CD14-positive monocyte (primary cell): ENCODE results near the gene SGK2. TPM values are rescaled to one million over a fixed set of nuclear protein-coding genes. Genes with fewer than 3 reads are reported as not detected.
"Not testable (repeated sequence)": the region's sequence is repeated elsewhere in the genome, so short reads cannot be mapped to it uniquely, and the experiment has no call there.

Source experiments
- DNase-seq, 3 donors: peaks; one replicate each; pipeline ENCODE4 v3.0.0-alpha.2; 2011 to 2022
- H2AFZ ChIP-seq: 2 replicates; pipeline ENCODE4 v1.6.0; 2012; ENCODE audit warnings: mild to moderate bottlenecking, low read depth, low read length, inconsistent platforms; ENCODE audit not compliant: insufficient read depth, poor library complexity, severe bottlenecking
- H3K27ac ChIP-seq, 2 donors: 1 replicate in 1 of 2; 2 replicates in 1 of 2; pipeline ENCODE4 v1.5.1; 2012 to 2013; ENCODE audit warnings: low read length in 2 of 2, control low read depth in 1 of 2, inconsistent platforms in 1 of 2, low read depth in 1 of 2, mild to moderate bottlenecking in 1 of 2
- H3K27me3 ChIP-seq, 2 donors: one replicate each; pipeline versions ENCODE4 v1.6.0 to v1.6.1; 2011 to 2013; ENCODE audit warnings: low read length in 2 of 2; ENCODE audit not compliant: control insufficient read depth in 2 of 2, insufficient read depth in 2 of 2
- H3K36me3 ChIP-seq, 2 donors: replicated peaks in 1 of 2; 1 replicate in 1 of 2; 2 replicates in 1 of 2; pipeline versions ENCODE4 v1.5.1 to v1.6.1; 2012 to 2013; ENCODE audit warnings: low read length in 2 of 2, control low read depth in 1 of 2, inconsistent platforms in 1 of 2, mild to moderate bottlenecking in 1 of 2; ENCODE audit not compliant: insufficient read depth in 2 of 2, control insufficient read depth in 1 of 2
- H3K4me1 ChIP-seq, 2 donors: 1 replicate in 1 of 2; 2 replicates in 1 of 2; pipeline versions ENCODE4 v1.5.1 to v1.6.1; 2012 to 2013; ENCODE audit warnings: low read length in 2 of 2, control low read depth in 1 of 2, inconsistent platforms in 1 of 2, mild to moderate bottlenecking in 1 of 2, moderate library complexity in 1 of 2; ENCODE audit not compliant: insufficient read depth in 2 of 2, control insufficient read depth in 1 of 2
- H3K4me2 ChIP-seq: replicated peaks from 2 replicates; pipeline ENCODE3; 2012; ENCODE audit warnings: low read length, moderate library complexity, mild to moderate bottlenecking; ENCODE audit not compliant: poor library complexity, severe bottlenecking; ENCODE audit errors: extremely low read depth
- H3K4me3 ChIP-seq, 3 experiments: fragments of 200-600 bp in 1 of 3; sonication (generic) in 1 of 3; replicated peaks in 1 of 3; 1 replicate in 2 of 3; 2 replicates in 1 of 3; pipeline ENCODE4 v1.5.1; 2011 to 2013; ENCODE audit warnings: low read length in 3 of 3, mild to moderate bottlenecking in 3 of 3, control low read depth in 2 of 3, low read depth in 2 of 3, inconsistent platforms in 1 of 3, moderate library complexity in 1 of 3
- H3K79me2 ChIP-seq: 2 replicates; pipeline ENCODE4 v1.6.0; 2012; ENCODE audit warnings: mild to moderate bottlenecking, control low read depth, inconsistent platforms, low read length, moderate library complexity; ENCODE audit not compliant: insufficient read depth
- H3K9ac ChIP-seq: 2 replicates; pipeline ENCODE4 v1.6.0; 2017; ENCODE audit warnings: low read length, mild to moderate bottlenecking; ENCODE audit not compliant: insufficient read depth, poor library complexity, severe bottlenecking
- H3K9me3 ChIP-seq, 2 donors: replicated peaks in 1 of 2; 1 replicate in 1 of 2; 2 replicates in 1 of 2; pipeline versions ENCODE4 v1.5.1 to v1.6.1; 2012 to 2013; ENCODE audit warnings: low read length in 2 of 2, control low read depth in 1 of 2; ENCODE audit not compliant: control insufficient read depth in 1 of 2, insufficient read depth in 1 of 2
- H4K20me1 ChIP-seq: 2 replicates; pipeline ENCODE4 v1.6.0; 2012; ENCODE audit warnings: mild to moderate bottlenecking, low read length, control low read depth, moderate library complexity; ENCODE audit not compliant: insufficient read depth
- H3K27ac Mint-ChIP-seq, 7 donors: one replicate each; pipeline ENCODE4 v1.8.0; 2020; ENCODE audit warnings: mild to moderate bottlenecking in 7 of 7, mixed read lengths in 7 of 7, moderate library complexity in 6 of 7, inconsistent platforms in 2 of 7
- H3K27me3 Mint-ChIP-seq, 3 donors: one replicate each; pipeline ENCODE4 v1.8.0; 2021 to 2022; ENCODE audit warnings: low read depth in 3 of 3, mild to moderate bottlenecking in 3 of 3, mixed read lengths in 3 of 3, moderate library complexity in 3 of 3, inconsistent platforms in 1 of 3
- H3K36me3 Mint-ChIP-seq, 2 donors: one replicate each; pipeline ENCODE4 v1.8.0; 2020; ENCODE audit warnings: mixed read lengths in 2 of 2, inconsistent platforms in 1 of 2, mild to moderate bottlenecking in 1 of 2
- H3K4me1 Mint-ChIP-seq: one replicate; pipeline ENCODE4 v1.8.0; 2020; ENCODE audit warnings: mild to moderate bottlenecking, mixed read lengths
- H3K4me3 Mint-ChIP-seq, 2 donors: one replicate each; pipeline ENCODE4 v1.8.0; 2020; ENCODE audit warnings: mild to moderate bottlenecking in 2 of 2, mixed read lengths in 2 of 2, moderate library complexity in 1 of 2
- H3K9me3 Mint-ChIP-seq, 7 donors: one replicate each; pipeline ENCODE4 v1.8.0; 2020 to 2022; ENCODE audit warnings: mixed read lengths in 7 of 7, mild to moderate bottlenecking in 6 of 7, moderate library complexity in 6 of 7, inconsistent platforms in 2 of 7
- CTCF ChIP-seq: fragments of 200-600 bp; IDR thresholded peaks from one replicate; pipeline ENCODE4 v1.8.0; 2022; ENCODE audit warnings: antibody characterized with exemption, mild to moderate bottlenecking
- WGBS: methylation state at CpG from one replicate; pipeline ENCODE4 v1.1.5; 2013; ENCODE audit warnings: missing lambda C conversion rate; ENCODE audit not compliant: insufficient coverage; 5-methylcytosine and 5-hydroxymethylcytosine counted together
- intact Hi-C, 2 donors: fragments of 100-400 bp; cut with micrococcal nuclease; formaldehyde crosslinking; loops; one replicate each; pipeline versions ENCODE4 v1.15.0 to v1.15.1; 2023
- polyA plus RNA-seq, 3 donors: library from polyadenylated mRNA; depleted of rRNA in 1 of 3; unstranded in 2 of 3; stranded (reverse) in 1 of 3; fragments of 300-500 nt in 2 of 3; fragments of >200 nt in 1 of 3; fragmentation: Illumina TruSeq in 2 of 3; gene quantifications; 1 replicate in 2 of 3; 2 replicates in 1 of 3; pipeline ENCODE4 v1.2.3, GENCODE V29; 2012 to 2021

The SGK2 gene
- polyA plus RNA-seq, 3 donors = 0.17 TPM; not detected in 2

- Mint-ChIP-seq H3K4me1 (no peaks in the 10 kb centered on the region), H3K27me3 (no peaks in the 10 kb centered on the region), H3K27ac (peak overlapping the region in 1 of 7 donors; percentile 2), H3K9me3 (peaks cover 0 to 2% (median 0%) of the 10 kb centered on the region in 7 donors), H3K36me3 (peaks cover 35 to 60% of the 10 kb centered on the region in 2 donors), H3K4me3 (no peak overlapping the region)
- no peaks in the 10 kb centered on the region for H3K27me3 ChIP-seq
- no peak overlapping the region for H2AFZ ChIP-seq
- no peak overlapping the region for H3K4me3 ChIP-seq
- intact Hi-C loops = no loop called here
- H3K27ac ChIP-seq = no peak overlapping the region
- no peaks in the 10 kb centered on the region for H3K4me1 ChIP-seq
- peaks cover 32 to 44% of the 10 kb centered on the region in 2 donors for H3K36me3 ChIP-seq
- no peaks in the 10 kb centered on the region for H4K20me1 ChIP-seq
- H3K4me2 ChIP-seq = no peak overlapping the region
- H3K9ac ChIP-seq = no peak overlapping the region
- no peak for DNase-seq
- no peak for TF ChIP-seq CTCF
- no peaks in the 10 kb centered on the region for H3K9me3 ChIP-seq
- no CpG with 5 or more reads among the region's 1 CpG for whole genome bisulfite sequencing
- H3K79me2 ChIP-seq = no peaks in the 10 kb centered on the region
These were observed 44.3 kb downstream of the SGK2 start for GRCh38 chr20:43603124-43603523.

GRCh38 chr20:43605715-43606114 is 46.9 kb downstream of the SGK2 start:
- Histone ChIP-seq H3K9me3 (no peaks in the 10 kb centered on the region), H3K4me3 (no peak overlapping the region), H3K9ac (no peak overlapping the region), H2AFZ (no peak overlapping the region), H3K36me3 (peaks cover 25 to 27% of the 10 kb centered on the region in 2 donors), H3K4me1 (no peaks in the 10 kb centered on the region), H4K20me1 (no peaks in the 10 kb centered on the region), H3K27me3 (no peaks in the 10 kb centered on the region), H3K4me2 (no peak overlapping the region), H3K79me2 (no peaks in the 10 kb centered on the region), H3K27ac (no peak overlapping the region)
- no peak for TF ChIP-seq CTCF
- Mint-ChIP-seq H3K36me3 (peaks cover 27 to 45% of the 10 kb centered on the region in 2 donors), H3K27me3 (no peaks in the 10 kb centered on the region), H3K4me1 (no peaks in the 10 kb centered on the region), H3K9me3 (peaks cover 0 to 2% (median 0%) of the 10 kb centered on the region in 7 donors), H3K27ac (no peak overlapping the region), H3K4me3 (no peak overlapping the region)
- DNase-seq = no peak
- intact Hi-C loops = no loop called here
- 98% methylated on average over 6 of the region's 9 CpGs for WGBS

GRCh38 chr20:43607278-43607677 is 48.5 kb downstream of the SGK2 start:
- H3K4me1 Mint-ChIP-seq, H3K27me3 ChIP-seq, H3K4me3 ChIP-seq, H3K27me3 Mint-ChIP-seq, H3K9me3 Mint-ChIP-seq, H3K9ac ChIP-seq, H3K4me2 ChIP-seq, H2AFZ ChIP-seq, H3K9me3 ChIP-seq, H3K4me3 Mint-ChIP-seq, intact Hi-C loops, DNase-seq, H3K27ac ChIP-seq, H3K79me2 ChIP-seq, H3K4me1 ChIP-seq, H3K27ac Mint-ChIP-seq, H4K20me1 ChIP-seq: not testable (repeated sequence)
- 100% methylated on average over 4 of the region's 30 CpGs for WGBS
- peaks cover 24 to 44% of the 10 kb centered on the region in 2 donors for H3K36me3 Mint-ChIP-seq
- H3K36me3 ChIP-seq = peaks cover 23 to 27% of the 10 kb centered on the region in 2 donors
